Chondrocyte (in vitro differentiated cells): ENCODE measurements around the gene CBX2. TPM values are rescaled to one million over a fixed set of nuclear protein-coding genes. Genes with fewer than 3 reads are reported as not detected.
A peak's percentile ranks its signal among the peaks of the same experiment; 100 is the strongest.

Experiments
- DNase-seq: peaks from one replicate; pipeline ENCODE4 v3.0.0; 2021; ENCODE audit warnings: mixed read lengths, low spot score
- H3K27ac Mint-ChIP-seq: one replicate; pipeline ENCODE4 v1.8.0; 2021; ENCODE audit warnings: mild to moderate bottlenecking, moderate library complexity, mixed read lengths; ENCODE audit not compliant: unreplicated experiment
- H3K27me3 Mint-ChIP-seq: 2 replicates; pipeline ENCODE4 v1.8.0; 2021; ENCODE audit warnings: low read depth, mixed read lengths
- H3K36me3 Mint-ChIP-seq: 2 replicates; pipeline ENCODE4 v1.8.0; 2021; ENCODE audit warnings: low read depth, mixed read lengths
- H3K4me1 Mint-ChIP-seq: 2 replicates; pipeline ENCODE4 v1.8.0; 2021; ENCODE audit warnings: low read depth, mild to moderate bottlenecking, mixed read lengths
- H3K4me3 Mint-ChIP-seq: one replicate; pipeline ENCODE4 v1.8.0; 2021; ENCODE audit warnings: mild to moderate bottlenecking, moderate library complexity, mixed read lengths; ENCODE audit not compliant: unreplicated experiment
- H3K9me3 Mint-ChIP-seq: 2 replicates; pipeline ENCODE4 v1.8.0; 2021; ENCODE audit warnings: low read depth, mixed read lengths
- CTCF ChIP-seq: fragments of 200-600 bp; sonication (generic); IDR thresholded peaks from 2 replicates; pipeline ENCODE4 v1.5.0; 2021; ENCODE audit warnings: antibody characterized with exemption, mild to moderate bottlenecking, moderate library complexity
- total RNA-seq: library from RNA; stranded (reverse); gene quantifications from 3 replicates; pipeline ENCODE4 v1.2.1, GENCODE V29; 2021

CBX2 gene
- total RNA-seq, 1 donor from 2014 or later, result 4.9 TPM

- H3K9me3 Mint-ChIP-seq, result no peaks in the 10 kb centered on the region
- peaks cover 46% of the 10 kb centered on the region for H3K27me3 Mint-ChIP-seq
- no peak overlapping the region for H3K27ac Mint-ChIP-seq
- H3K4me3 Mint-ChIP-seq, result peak overlapping the region; percentile 47
- no peaks in the 10 kb centered on the region for H3K36me3 Mint-ChIP-seq
- peaks cover 30% of the 10 kb centered on the region for H3K4me1 Mint-ChIP-seq
- DNase-seq, result peak; percentile 69
- peak; percentile 76 for TF ChIP-seq CTCF
These were observed 33.3 kb downstream of the CBX2 start for GRCh38 chr17:79811011-79811867.

GRCh38 chr17:79811868-79812352 lies 34.0 kb downstream of the CBX2 start:
- H3K9me3 Mint-ChIP-seq, result no peaks in the 10 kb centered on the region
- no peak for DNase-seq
- TF ChIP-seq CTCF, result no peak
- H3K4me3 Mint-ChIP-seq, result peak overlapping the region; percentile 57
- no peak overlapping the region for H3K27ac Mint-ChIP-seq
- peaks cover 43% of the 10 kb centered on the region for H3K27me3 Mint-ChIP-seq
- no peaks in the 10 kb centered on the region for H3K36me3 Mint-ChIP-seq
- peaks cover 30% of the 10 kb centered on the region for H3K4me1 Mint-ChIP-seq

GRCh38 chr17:79812353-79813258 lies 34.7 kb downstream of the CBX2 start:
- no peak for DNase-seq
- Mint-ChIP-seq H3K36me3 (no peaks in the 10 kb centered on the region), H3K4me1 (peaks cover 30% of the 10 kb centered on the region), H3K27ac (no peak overlapping the region), H3K27me3 (peaks cover 39% of the 10 kb centered on the region), H3K9me3 (no peaks in the 10 kb centered on the region), H3K4me3 (peak overlapping the region; percentile 69)
- TF ChIP-seq CTCF, result no peak

- Mint-ChIP-seq H3K36me3 (no peaks in the 10 kb centered on the region), H3K4me1 (peaks cover 30% of the 10 kb centered on the region), H3K27ac (no peak overlapping the region), H3K9me3 (no peaks in the 10 kb centered on the region), H3K27me3 (peaks cover 36% of the 10 kb centered on the region), H3K4me3 (peak overlapping the region; percentile 51)
- DNase-seq, result no peak
- no peak for TF ChIP-seq CTCF
These were observed 35.6 kb downstream of the CBX2 start for GRCh38 chr17:79813297-79814126.
